HFF-Myc (cell line): Measurements from ENCODE around the gene ZNF213.
"Not testable (repeated sequence)": the region's sequence is repeated elsewhere in the genome, so short reads cannot be mapped to it uniquely, and the experiment has no call there.

Experiments
- DNase-seq: peaks from one replicate; pipeline ENCODE4 v3.0.0-alpha.2; 2011; ENCODE audit warnings: low read depth; ENCODE audit errors: extremely low read depth
- H3K4me3 ChIP-seq: replicated peaks from 2 replicates; pipeline ENCODE4 v1.5.1; 2011; ENCODE audit warnings: low read depth, mild to moderate bottlenecking, control low read depth, low read length
- CTCF ChIP-seq: IDR thresholded peaks from 2 replicates; pipeline ENCODE4 v1.5.1; 2012; ENCODE audit warnings: mild to moderate bottlenecking, low read depth, low read length, control low read depth; ENCODE audit errors: missing control alignments

The ZNF213 gene

DNA sequence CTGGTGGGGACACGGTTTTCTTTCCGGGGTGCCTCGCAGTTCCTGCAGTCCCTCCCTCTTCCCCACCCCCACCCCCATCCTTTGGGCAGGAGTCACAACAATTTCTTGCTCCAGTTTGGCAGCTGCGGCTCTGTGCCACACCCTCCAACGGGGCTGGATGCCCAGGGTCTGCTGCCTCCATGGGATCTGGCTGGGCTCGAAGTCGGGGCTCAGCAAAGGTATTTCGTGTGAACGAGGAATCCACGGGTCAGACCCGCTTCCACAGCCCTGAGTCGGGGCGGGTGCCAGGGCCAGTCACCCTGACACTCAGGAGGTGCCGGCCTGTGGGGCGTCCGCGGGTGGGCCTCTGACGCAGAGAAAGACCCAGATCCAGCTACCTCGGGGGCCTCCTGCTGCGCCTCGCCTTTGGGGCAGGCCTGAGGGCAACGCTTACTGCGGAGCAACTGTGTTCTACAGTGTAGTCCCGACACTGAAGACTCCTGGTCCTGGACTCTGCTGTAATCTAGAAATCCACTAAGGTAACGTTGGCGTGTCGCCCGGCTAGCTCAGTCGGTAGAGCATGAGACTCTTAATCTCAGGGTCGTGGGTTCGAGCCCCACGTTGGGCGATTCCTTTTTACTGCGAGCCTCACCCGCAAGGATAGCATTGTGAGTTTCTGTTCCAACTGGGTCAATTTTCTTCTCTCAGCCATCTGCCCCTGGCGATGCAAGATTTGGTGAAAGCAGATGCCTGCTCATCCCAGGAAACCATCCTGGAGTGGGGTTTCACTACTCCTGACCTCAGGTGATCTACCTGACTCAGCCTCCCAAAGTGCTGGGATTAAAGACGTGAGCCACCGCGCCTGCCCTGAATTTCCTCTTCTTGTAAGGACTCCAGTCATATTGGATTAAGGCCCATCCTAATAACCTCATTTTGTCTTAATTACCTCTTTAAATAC is 40.6 kb downstream of the ZNF213 start:
- H3K4me3 ChIP-seq, result peak overlapping the region; percentile 40
- no peak for DNase-seq
- no peak for TF ChIP-seq CTCF

- no peak for DNase-seq
- H3K4me3 ChIP-seq, result no peak overlapping the region
- TF ChIP-seq CTCF, result no peak
Observed at GRCh38 chr16:3179651-3180050, 44.8 kb downstream of the ZNF213 start.

- no peak overlapping the region for H3K4me3 ChIP-seq
- no peak for TF ChIP-seq CTCF
- DNase-seq, result no peak
Observed at GRCh38 chr16:3180445-3180878, 45.6 kb downstream of the ZNF213 start.

DNA sequence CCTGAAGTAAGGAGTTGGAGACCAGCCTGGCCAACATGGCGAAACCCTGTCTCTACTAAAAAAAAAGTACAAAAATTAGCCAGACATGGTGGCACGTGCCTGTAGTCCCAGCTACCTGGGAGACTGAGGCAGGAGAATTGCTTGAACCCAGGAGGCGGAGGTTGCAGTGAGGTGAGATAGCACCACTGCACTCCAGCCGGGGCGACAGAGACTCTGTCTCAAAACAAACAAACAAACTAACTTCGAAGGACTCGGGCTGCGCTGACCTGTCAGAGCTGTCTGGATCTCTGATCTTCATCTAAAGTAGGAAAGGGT is 47.4 kb downstream of the ZNF213 start:
- H3K4me3 ChIP-seq, result not testable (repeated sequence)

DNA sequence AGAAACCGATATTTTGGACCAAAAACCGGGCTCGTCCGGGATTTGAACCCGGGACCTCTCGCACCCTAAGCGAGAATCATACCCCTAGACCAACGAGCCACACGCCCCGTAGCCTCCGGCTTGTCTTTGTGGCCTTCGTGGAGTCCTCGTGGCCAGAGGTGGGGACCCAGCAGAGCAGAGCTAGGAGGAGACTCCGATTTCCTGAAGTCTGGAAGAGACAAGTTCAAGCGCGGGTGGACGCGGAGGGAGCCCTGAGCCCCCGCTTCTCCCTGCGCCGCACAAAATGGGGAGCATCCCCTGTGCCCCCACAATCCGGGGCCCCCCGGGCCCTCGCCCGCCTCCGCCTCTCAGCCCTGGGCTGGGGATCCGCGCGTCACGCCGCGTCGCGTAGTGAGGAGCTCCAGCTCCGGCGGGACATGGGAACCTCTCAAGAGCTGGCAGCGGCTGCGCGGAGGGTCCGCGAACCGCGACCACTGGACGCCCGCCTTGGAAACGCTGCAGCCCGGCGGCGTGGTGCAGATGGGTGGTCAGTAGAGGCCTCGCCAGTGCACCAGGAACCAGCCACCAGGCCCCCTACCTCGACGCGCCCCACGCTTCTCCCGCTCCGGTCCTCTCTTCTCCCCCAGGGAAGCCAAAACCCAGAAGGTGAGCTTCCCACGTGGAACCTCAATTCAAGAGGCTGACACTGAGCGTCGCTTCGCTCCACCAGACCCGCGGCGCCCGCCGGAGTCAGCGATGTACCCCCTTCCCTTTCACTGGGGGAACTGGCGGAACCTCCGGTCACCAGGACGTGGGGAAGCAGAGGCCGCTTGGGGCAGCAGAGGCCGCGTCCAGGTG is 48.0 kb downstream of the ZNF213 start:
- TF ChIP-seq CTCF, result peak; percentile 41
- no peak for DNase-seq
- peak overlapping the region; percentile 67 for H3K4me3 ChIP-seq

More for the DNA sequence above, 47.4 kb downstream of the ZNF213 start:
- DNase-seq, result not testable (repeated sequence)

DNA sequence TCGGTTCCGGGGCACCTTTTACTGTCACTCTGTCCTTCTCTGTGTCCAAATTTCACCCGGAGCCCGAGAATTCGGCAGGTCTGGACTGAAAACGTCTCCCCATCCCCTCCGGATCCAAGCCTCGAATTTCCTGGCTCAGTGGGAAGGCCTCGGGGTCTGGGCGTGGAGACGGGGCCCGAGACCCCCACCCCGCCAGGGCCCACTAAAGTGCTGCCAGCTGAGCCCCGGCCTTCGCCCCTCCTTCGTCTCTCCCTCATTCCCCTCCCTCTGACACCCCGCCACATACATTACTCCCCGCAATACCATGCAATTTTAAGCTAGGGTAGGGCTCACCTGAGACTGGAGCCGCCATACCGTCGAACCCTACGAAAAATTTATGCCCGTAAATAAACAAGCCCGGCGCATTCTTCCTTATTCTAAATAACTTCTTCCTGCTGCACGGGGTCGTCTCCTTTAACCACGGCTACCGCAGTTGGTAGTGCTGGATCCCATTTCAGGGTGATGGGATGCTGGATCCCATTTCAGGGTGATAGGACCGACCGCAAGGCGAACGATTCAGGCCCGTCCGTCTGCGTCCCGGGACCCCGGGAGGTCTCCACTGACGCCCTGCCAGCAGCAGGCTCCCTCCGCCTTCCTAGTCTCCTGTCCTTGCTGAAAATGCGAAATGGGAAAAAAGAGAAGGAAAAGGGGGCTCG is 48.8 kb downstream of the ZNF213 start:
- no peak for DNase-seq
- TF ChIP-seq CTCF, result no peak
- peak overlapping the region; percentile 67 for H3K4me3 ChIP-seq
